Ishikawa (cell line): ENCODE data around the gene SMU1.

Experiments
- CEBPB ChIP-seq: IDR thresholded peaks from 2 replicates; pipeline ENCODE4 v1.6.1; 2012
- CREB1 ChIP-seq: IDR thresholded peaks from 2 replicates; pipeline ENCODE4 v1.6.1; 2012; ENCODE audit warnings: low read depth
- EGR1 ChIP-seq: IDR thresholded peaks from 2 replicates; pipeline ENCODE4 v1.6.1; 2012
- EP300 ChIP-seq: IDR thresholded peaks from 2 replicates; pipeline ENCODE4 v1.6.1; 2012; ENCODE audit warnings: borderline replicate concordance
- FOXM1 ChIP-seq: IDR thresholded peaks from 2 replicates; pipeline ENCODE4 v1.6.1; 2012; ENCODE audit warnings: low read depth, borderline replicate concordance
- NFIC ChIP-seq: IDR thresholded peaks from 2 replicates; pipeline ENCODE4 v1.6.1; 2012
- RAD21 ChIP-seq: IDR thresholded peaks from 2 replicates; pipeline ENCODE4 v1.6.1; 2012; ENCODE audit warnings: low read depth
- TAF1 ChIP-seq: IDR thresholded peaks from 2 replicates; pipeline ENCODE4 v1.6.1; 2012; ENCODE audit warnings: low read depth, mild to moderate bottlenecking
- TCF12 ChIP-seq: IDR thresholded peaks from 2 replicates; pipeline ENCODE4 v1.6.1; 2012; ENCODE audit warnings: low read depth
- TEAD4 ChIP-seq: IDR thresholded peaks from 2 replicates; pipeline ENCODE4 v1.6.1; 2012
- YY1 ChIP-seq: IDR thresholded peaks from 2 replicates; pipeline ENCODE4 v1.6.1; 2012; ENCODE audit warnings: low read depth
- ZBTB7A ChIP-seq: IDR thresholded peaks from 2 replicates; pipeline ENCODE4 v1.6.1; 2012; ENCODE audit warnings: low read depth
- TF ChIP-seq, protein P1 (sequence below): IDR thresholded peaks from 2 replicates; pipeline ENCODE4 v1.6.1; 2012
- TF ChIP-seq, protein P2 (sequence below): IDR thresholded peaks from 2 replicates; pipeline ENCODE4 v1.6.1; 2012
- TF ChIP-seq, protein P3 (sequence below): IDR thresholded peaks from 2 replicates; pipeline ENCODE4 v1.6.1; 2012; ENCODE audit warnings: low read depth, mild to moderate bottlenecking

SMU1 gene

DNA sequence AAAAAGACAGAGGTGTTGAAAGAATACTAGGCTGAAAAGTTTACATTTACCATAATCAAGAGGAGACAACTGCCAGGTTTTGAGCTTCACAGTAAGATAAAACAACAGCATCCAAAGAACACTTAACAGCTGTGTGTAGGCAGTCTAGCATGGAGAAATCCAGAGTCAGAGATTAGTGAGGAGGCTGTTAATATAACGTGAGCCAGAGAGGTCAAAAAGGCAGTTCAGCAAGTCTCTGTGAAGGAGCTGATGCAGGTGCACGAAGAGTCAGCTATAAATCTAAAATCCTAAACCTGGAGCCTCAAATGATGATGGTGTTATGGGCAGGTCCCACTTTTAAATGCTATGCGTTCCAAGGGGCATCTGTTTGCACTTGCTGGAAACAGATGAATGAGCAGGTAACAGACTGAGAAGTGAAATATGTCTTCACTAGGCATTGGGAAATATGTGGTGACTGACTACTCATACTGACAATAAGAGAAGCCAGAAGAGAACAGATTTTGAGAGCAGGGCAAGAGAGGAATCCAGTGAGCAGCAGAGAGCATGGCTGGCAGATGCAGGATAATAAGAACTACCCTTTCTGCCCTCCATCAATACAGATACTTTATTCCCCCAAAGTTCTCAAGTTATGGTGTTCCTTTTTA lies 83.8 kb downstream of the SMU1 start:
- TF ChIP-seq EP300 (no peak), EGR1 (no peak), YY1 (no peak), ZBTB7A (no peak), CREB1 (no peak), TAF1 (no peak), RAD21 (no peak), TEAD4 (no peak), CEBPB (no peak), NFIC (no peak), FOXM1 (no peak), TCF12 (no peak)
- TF ChIP-seq, protein P1, sequence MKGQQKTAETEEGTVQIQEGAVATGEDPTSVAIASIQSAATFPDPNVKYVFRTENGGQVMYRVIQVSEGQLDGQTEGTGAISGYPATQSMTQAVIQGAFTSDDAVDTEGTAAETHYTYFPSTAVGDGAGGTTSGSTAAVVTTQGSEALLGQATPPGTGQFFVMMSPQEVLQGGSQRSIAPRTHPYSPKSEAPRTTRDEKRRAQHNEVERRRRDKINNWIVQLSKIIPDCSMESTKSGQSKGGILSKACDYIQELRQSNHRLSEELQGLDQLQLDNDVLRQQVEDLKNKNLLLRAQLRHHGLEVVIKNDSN: no peak
- TF ChIP-seq, protein P2, sequence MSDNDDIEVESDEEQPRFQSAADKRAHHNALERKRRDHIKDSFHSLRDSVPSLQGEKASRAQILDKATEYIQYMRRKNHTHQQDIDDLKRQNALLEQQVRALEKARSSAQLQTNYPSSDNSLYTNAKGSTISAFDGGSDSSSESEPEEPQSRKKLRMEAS: no peak
- TF ChIP-seq, protein P3, sequence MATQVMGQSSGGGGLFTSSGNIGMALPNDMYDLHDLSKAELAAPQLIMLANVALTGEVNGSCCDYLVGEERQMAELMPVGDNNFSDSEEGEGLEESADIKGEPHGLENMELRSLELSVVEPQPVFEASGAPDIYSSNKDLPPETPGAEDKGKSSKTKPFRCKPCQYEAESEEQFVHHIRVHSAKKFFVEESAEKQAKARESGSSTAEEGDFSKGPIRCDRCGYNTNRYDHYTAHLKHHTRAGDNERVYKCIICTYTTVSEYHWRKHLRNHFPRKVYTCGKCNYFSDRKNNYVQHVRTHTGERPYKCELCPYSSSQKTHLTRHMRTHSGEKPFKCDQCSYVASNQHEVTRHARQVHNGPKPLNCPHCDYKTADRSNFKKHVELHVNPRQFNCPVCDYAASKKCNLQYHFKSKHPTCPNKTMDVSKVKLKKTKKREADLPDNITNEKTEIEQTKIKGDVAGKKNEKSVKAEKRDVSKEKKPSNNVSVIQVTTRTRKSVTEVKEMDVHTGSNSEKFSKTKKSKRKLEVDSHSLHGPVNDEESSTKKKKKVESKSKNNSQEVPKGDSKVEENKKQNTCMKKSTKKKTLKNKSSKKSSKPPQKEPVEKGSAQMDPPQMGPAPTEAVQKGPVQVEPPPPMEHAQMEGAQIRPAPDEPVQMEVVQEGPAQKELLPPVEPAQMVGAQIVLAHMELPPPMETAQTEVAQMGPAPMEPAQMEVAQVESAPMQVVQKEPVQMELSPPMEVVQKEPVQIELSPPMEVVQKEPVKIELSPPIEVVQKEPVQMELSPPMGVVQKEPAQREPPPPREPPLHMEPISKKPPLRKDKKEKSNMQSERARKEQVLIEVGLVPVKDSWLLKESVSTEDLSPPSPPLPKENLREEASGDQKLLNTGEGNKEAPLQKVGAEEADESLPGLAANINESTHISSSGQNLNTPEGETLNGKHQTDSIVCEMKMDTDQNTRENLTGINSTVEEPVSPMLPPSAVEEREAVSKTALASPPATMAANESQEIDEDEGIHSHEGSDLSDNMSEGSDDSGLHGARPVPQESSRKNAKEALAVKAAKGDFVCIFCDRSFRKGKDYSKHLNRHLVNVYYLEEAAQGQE: no peak

DNA sequence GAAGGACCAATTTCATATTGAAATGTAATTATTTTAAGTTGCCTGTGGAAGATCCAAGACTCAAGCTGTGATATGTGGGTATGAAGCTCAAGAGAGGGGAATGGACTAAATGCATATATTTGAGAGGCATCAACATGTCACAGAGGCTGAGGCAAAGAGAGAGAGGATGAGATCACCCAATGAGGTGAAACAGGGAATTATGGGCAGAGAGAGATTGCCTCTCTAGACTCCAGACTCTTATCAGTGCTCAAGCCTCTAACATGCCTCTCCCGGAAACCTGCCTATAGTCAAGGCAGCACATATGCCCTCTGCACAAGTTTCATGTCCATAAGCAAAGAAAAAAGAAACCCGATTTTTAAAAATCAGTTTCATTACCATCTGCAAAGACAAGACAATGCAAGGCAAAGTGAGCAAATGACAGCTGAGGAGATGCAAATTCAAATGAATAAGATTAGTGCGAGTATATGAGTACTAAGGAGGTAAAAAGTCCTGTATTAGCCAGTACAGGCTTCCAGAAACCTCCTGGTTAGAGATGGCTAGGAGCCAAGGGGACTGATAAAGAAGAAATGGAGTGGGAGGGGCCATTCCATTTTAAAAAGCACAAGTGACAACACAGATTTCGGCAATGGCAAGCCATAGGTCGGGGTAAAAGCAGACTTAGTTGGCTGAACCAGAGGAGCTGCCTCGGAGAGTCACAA lies 84.4 kb downstream of the SMU1 start:
- TF ChIP-seq CREB1 (no peak), TAF1 (no peak), FOXM1 (no peak), EGR1 (no peak), TEAD4 (no peak), EP300 (no peak), NFIC (no peak), RAD21 (no peak), ZBTB7A (no peak)
- TF ChIP-seq, protein P1: no peak
- TF ChIP-seq, protein P3: no peak
